Ishikawa (cell line): ENCODE data around the gene TCP11.

Source experiments
- CEBPB ChIP-seq: IDR thresholded peaks from 2 replicates; pipeline ENCODE4 v1.6.1; 2012
- CREB1 ChIP-seq: IDR thresholded peaks from 2 replicates; pipeline ENCODE4 v1.6.1; 2012; ENCODE audit warnings: low read depth
- EGR1 ChIP-seq: IDR thresholded peaks from 2 replicates; pipeline ENCODE4 v1.6.1; 2012
- EP300 ChIP-seq: IDR thresholded peaks from 2 replicates; pipeline ENCODE4 v1.6.1; 2012; ENCODE audit warnings: borderline replicate concordance
- FOXM1 ChIP-seq: IDR thresholded peaks from 2 replicates; pipeline ENCODE4 v1.6.1; 2012; ENCODE audit warnings: low read depth, borderline replicate concordance
- MAX ChIP-seq: IDR thresholded peaks from 2 replicates; pipeline ENCODE4 v1.6.1; 2012
- NFIC ChIP-seq: IDR thresholded peaks from 2 replicates; pipeline ENCODE4 v1.6.1; 2012
- RAD21 ChIP-seq: IDR thresholded peaks from 2 replicates; pipeline ENCODE4 v1.6.1; 2012; ENCODE audit warnings: low read depth
- REST ChIP-seq: IDR thresholded peaks from 2 replicates; pipeline ENCODE4 v1.6.1; 2012; ENCODE audit warnings: low read depth, mild to moderate bottlenecking
- TAF1 ChIP-seq: IDR thresholded peaks from 2 replicates; pipeline ENCODE4 v1.6.1; 2012; ENCODE audit warnings: low read depth, mild to moderate bottlenecking
- TCF12 ChIP-seq: IDR thresholded peaks from 2 replicates; pipeline ENCODE4 v1.6.1; 2012; ENCODE audit warnings: low read depth
- TEAD4 ChIP-seq: IDR thresholded peaks from 2 replicates; pipeline ENCODE4 v1.6.1; 2012
- USF1 ChIP-seq: IDR thresholded peaks from 2 replicates; pipeline ENCODE4 v1.6.1; 2012
- YY1 ChIP-seq: IDR thresholded peaks from 2 replicates; pipeline ENCODE4 v1.6.1; 2012; ENCODE audit warnings: low read depth
- ZBTB7A ChIP-seq: IDR thresholded peaks from 2 replicates; pipeline ENCODE4 v1.6.1; 2012; ENCODE audit warnings: low read depth

TCP11 gene

GRCh38 chr6:35141007-35141655 is at the start of gene TCP11:
Gene TCP11 (minus strand): TSS chr6:35141339. CDS start chr6:35140870, 469 bp downstream.
- TF ChIP-seq YY1 = no peak
- TF ChIP-seq TEAD4 = no peak
- no peak for TF ChIP-seq REST
- no peak for TF ChIP-seq TCF12
- TF ChIP-seq CREB1 = no peak
- no peak for TF ChIP-seq ZBTB7A
- TF ChIP-seq TAF1 = no peak
- TF ChIP-seq RAD21 = no peak
- no peak for TF ChIP-seq EGR1
- no peak for TF ChIP-seq USF1
- no peak for TF ChIP-seq CEBPB
- no peak for TF ChIP-seq NFIC
- TF ChIP-seq MAX = no peak
- no peak for TF ChIP-seq FOXM1
- TF ChIP-seq EP300 = no peak

- TF ChIP-seq EGR1 (no peak), MAX (no peak), CREB1 (no peak)
Observed at GRCh38 chr6:35190306-35190705, 49.2 kb upstream of the TCP11 start.

- TF ChIP-seq CREB1 (no peak), FOXM1 (no peak), TEAD4 (no peak), USF1 (no peak), NFIC (no peak), YY1 (no peak)
Observed at GRCh38 chr6:35188886-35189285, 47.7 kb upstream of the TCP11 start.

- no peak for TF ChIP-seq ZBTB7A
- TF ChIP-seq CEBPB = no peak
- TF ChIP-seq TCF12 = no peak
- TF ChIP-seq TAF1 = no peak
- no peak for TF ChIP-seq REST
- TF ChIP-seq EP300 = no peak
- TF ChIP-seq EGR1 = no peak
- no peak for TF ChIP-seq RAD21
- no peak for TF ChIP-seq FOXM1
- TF ChIP-seq TEAD4 = no peak
- no peak for TF ChIP-seq CREB1
- TF ChIP-seq NFIC = no peak
- no peak for TF ChIP-seq YY1
- no peak for TF ChIP-seq USF1
Observed at GRCh38 chr6:35186571-35186970, 45.4 kb upstream of the TCP11 start.

- TF ChIP-seq TEAD4 (no peak), REST (no peak), USF1 (no peak), CEBPB (no peak), ZBTB7A (no peak), NFIC (no peak), YY1 (no peak), TCF12 (no peak), MAX (no peak), RAD21 (no peak)
Observed at GRCh38 chr6:35185971-35186370, 44.8 kb upstream of the TCP11 start.
